GM12801 (cell line): ENCODE results near the gene NKX2-4.

Experiments
- CTCF ChIP-seq: IDR thresholded peaks from one replicate; pipeline ENCODE4 v1.5.1; 2011; ENCODE audit warnings: control low read depth; ENCODE audit not compliant: insufficient read length; ENCODE audit errors: extremely low read depth

The NKX2-4 gene

DNA sequence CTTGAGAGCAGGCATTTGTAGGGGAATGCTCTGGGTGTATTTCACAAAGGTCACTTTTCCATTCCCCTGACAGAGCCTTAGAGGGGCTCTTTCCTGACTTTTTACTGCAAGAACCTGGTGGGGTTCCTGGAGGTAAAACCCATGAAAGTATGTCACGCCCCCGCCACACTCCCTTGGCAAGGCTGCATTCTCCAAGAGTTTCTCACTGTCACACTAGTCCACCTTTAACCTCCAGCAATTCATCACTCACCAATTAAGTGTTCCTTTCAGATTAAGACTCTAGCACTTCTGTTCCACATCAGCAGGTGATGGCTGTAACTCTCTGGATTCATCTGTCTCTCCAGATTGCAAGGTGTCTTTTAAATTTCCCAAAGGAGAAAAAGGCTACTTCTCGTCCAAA lies 32.7 kb upstream of the NKX2-4 start:
- no peak for TF ChIP-seq CTCF

DNA sequence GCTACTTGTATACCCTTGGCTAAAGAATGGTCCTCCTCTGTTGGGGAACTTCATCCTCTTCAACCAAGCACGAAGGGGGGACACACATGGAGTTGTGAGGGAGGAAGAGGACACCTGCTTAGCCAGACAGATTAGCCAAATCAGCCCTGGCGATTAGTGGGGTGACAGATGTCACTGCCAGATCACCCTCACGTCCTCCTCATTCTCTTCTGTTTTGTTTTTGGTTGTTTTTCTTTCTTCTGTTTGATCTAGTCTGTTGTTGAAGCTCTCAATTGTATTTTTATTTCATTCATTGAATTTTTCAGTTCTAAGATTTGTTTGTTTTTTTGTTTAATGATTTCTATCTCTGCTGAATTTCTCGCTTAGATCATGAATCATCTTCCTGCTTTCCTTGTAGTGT lies 27.5 kb upstream of the NKX2-4 start:
- no peak for TF ChIP-seq CTCF

- TF ChIP-seq CTCF, result no peak
These were observed 24.4 kb upstream of the NKX2-4 start for GRCh38 chr20:21421601-21422236.

- no peak for TF ChIP-seq CTCF
These were observed 14.4 kb upstream of the NKX2-4 start for GRCh38 chr20:21411725-21412124.

- TF ChIP-seq CTCF, result no peak
These were observed 1.7 kb upstream of the NKX2-4 start for GRCh38 chr20:21399005-21399475.

- TF ChIP-seq CTCF, result no peak
These were observed 1.0 kb upstream of the NKX2-4 start for GRCh38 chr20:21398109-21399004.

- TF ChIP-seq CTCF, result no peak
These were observed 556 bp downstream of the NKX2-4 start for GRCh38 chr20:21396599-21397340.
